ENCODE measurements around the gene PRDX2. TPM values are rescaled to one million over a fixed set of nuclear protein-coding genes. Genes with fewer than 3 reads are reported as not detected.
"Not testable (repeated sequence)": the region's sequence is repeated elsewhere in the genome, so short reads cannot be mapped to it uniquely, and the experiment has no call there.

The PRDX2 gene
- total RNA-seq: 186 and 250 TPM in 2 replicates

DNA sequence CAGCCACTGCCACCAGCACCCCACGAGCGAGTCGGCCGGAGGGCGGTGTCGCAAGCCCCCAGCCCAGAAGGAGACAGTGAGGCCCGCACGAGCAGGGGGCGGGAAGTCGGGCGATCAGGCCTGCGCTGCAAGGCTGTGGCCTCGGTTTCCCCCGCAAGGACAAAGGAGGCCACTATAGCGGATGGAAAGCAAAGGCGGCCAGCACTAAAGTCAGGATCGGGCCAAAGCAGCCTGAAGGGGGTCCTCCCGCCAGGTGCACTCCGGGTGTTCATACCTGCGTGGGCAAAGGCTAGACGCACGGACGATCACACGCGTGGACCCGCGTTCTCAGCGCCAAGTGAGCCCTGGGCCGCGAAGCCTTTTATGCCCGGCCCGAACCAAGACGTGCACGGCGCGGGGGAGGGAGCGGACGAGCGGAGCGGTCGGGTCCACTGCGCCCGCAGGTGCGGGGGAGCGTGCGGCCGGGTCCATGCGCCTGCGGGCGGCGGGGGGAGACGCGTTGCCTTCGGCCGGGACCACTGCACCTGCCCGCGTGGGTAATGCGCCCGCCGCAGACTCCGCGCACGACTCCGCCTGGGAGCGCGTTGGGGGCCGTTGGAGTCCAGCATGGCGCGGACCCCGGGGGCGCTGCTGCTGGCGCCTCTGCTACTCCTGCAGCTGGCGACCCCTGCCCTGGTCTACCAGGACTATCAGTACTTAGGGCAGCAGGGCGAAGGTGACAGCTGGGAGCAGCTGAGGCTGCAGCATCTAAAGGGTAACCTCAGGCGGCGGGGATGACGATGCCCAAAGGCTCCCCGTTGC lies at the start of gene PRDX2, which contains the start of gene THSD8:
Gene PRDX2 (minus strand): TSS at position 335 of the 801 bp plus-strand sequence. CDS start 539 bp downstream, outside the sequence.
Gene THSD8 (plus strand): TSS at position 604 of the 801 bp plus-strand sequence. CDS start 3 bp downstream, at position 607.
- no peak for DNase-seq (ENCODE audit: low read depth, low spot score)

- no peak for DNase-seq (ENCODE audit: low read depth, low spot score)
These were observed 45.8 kb upstream of the PRDX2 start for GRCh38 chr19:12847159-12848139.

DNA sequence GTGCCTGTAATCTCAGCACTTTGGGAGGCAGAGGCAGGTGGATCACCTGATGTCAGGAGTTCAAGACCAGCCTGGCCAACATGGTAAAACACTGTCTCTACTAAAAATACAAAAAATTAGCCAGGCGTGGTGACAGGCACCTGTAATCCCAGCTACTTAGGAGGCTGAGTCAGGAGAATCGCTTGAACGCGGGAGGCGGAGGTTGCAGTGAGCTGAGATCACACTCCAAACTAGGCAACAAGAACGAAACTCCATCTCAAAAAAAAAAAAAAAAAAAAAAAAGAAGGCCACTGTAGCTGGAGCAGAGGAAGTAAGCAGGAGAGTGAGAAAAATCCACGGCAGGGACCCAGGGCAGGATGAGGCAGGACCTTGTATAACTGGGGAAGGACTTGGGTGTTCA lies 45.0 kb upstream of the PRDX2 start:
- not testable (repeated sequence) for DNase-seq (ENCODE audit: low read depth, low spot score)

- no peak for DNase-seq (ENCODE audit: low read depth, low spot score)
These were observed 42.6 kb upstream of the PRDX2 start for GRCh38 chr19:12843999-12844732.

DNA sequence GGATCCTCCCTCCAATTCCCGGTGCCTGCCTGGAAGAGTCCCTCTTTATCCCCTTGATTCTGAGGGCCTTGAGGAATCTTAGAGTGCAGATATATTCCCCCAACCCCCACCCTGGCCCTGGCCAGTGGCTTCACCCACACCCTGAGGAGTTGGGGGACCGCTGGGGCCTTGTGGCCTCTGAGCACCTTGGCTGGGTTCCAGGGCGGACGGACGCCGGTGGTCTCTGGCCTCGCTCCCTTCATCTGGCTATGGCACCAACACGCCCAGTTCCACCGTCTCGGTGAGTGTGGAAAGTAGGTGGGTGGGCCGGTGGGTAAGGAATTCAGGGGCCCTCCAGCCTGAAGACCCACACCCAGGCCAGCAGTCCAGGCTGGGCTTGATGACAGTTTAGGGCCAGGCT lies 41.7 kb upstream of the PRDX2 start:
- no peak for DNase-seq (ENCODE audit: low read depth, low spot score)

GRCh38 chr19:12842511-12842910 lies 40.9 kb upstream of the PRDX2 start:
- no peak for DNase-seq (ENCODE audit: low read depth, low spot score)

- DNase-seq (ENCODE audit: low read depth, low spot score): no peak
These were observed 39.5 kb upstream of the PRDX2 start for GRCh38 chr19:12841094-12841493.

GRCh38 chr19:12840091-12841079 lies 38.8 kb upstream of the PRDX2 start:
- DNase-seq (ENCODE audit: low read depth, low spot score): no peak

DNA sequence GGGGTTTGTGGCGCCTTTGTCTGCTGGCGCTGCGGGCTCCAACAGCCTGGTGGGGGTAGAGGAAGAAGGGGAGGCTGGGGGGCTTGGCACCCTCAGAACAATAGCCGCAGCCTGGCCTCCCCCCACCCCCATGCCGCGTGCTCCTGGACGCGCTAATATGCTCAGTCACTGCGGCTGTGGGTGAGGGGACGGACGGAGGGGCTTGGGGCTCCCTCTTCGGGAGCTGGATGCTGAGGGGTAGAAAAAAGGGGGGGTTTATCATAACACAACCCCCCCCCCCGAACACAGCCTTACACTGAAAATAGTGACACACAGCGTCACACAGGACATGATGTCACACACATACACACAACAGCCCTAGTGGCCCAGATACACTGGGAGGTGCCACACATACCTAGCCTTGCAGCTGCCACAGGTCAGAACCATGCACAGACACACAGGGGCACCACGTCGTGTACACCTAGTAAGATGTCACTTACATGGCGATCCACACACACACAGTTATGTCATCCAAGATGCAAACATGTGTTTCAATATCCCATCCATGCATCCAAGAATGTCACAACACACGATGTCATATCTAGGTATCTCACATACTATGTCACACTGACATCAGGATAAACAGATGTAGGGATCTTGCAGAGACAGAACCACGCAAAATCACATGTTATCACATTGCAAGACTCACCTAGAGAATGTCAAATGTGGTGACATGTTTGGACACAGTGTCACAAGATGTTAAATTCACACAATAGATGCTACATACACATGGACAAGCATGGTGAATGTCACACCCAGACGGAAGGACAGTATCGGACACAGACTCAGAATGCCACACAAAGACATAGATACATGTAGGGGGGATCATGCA lies 37.5 kb upstream of the PRDX2 start:
- no peak for DNase-seq (ENCODE audit: low read depth, low spot score)

DNA sequence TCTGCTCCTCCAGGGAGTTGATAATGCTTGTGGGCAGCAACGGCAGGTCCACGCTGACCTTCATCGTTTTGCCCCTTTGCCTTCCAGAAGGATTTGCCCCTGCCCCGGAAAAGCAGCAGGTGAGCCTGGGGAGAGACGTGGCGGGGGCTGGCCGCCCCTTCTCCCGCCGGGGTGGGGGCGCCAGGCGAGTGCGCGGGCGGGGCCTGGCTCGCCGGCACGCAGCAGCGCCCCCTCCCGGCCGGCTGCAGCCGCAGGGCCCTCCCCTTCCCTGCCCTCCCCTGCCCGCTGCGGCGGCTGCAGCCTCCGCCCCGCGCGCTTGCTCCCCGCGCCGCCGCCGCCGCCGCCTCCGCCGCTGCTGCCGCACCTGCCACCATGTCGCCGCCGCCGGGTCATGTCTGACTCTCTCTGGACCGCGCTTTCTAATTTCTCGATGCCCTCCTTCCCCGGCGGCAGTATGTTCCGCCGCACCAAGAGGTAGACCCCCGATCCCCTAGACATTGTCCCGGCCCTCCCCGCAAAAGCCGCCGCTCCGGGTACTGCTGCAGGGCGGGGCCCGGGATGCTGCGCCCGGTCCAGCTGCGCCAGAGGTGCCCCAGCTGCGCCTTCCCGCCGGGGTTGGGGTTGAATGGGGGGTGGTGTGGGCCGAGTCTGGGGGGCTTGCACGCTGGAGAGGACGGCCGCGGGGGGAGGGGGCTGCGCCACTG lies 36.7 kb upstream of the PRDX2 start, which contains the start of gene MAST1:
Gene MAST1 (plus strand): TSS at position 334 of the 704 bp plus-strand sequence. CDS start 58 bp downstream, at position 392.
- no peak for DNase-seq (ENCODE audit: low read depth, low spot score)

- DNase-seq (ENCODE audit: low read depth, low spot score): no peak
These were observed 35.6 kb upstream of the PRDX2 start for GRCh38 chr19:12837225-12837624.

GRCh38 chr19:12836529-12836863 lies 34.9 kb upstream of the PRDX2 start:
- no peak for DNase-seq (ENCODE audit: low read depth, low spot score)

GRCh38 chr19:12834976-12835757 lies 33.6 kb upstream of the PRDX2 start:
- no peak for DNase-seq (ENCODE audit: low read depth, low spot score)

DNA sequence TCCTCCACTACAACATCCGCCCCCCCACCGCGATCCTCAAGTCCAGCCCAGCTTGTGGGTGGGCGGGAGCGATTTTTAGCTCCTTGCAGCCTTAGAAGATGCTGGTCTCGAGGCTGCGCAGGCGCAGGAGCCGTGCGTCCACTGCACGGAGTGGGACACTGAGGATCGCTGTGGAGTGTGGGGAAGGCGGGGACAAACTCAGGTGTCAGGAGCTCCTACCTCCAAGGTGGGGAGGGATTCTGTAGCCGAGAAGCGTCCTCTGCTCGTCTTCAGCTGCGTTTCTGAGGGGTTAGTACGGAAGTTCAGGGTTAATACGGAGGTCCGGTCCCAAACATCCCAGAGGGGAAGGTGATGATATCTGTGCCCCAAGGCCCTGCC lies 33.0 kb upstream of the PRDX2 start, which contains the start of gene RTBDN:
Gene RTBDN (minus strand): TSS at position 14 of the 378 bp plus-strand sequence. CDS start 4,600 bp downstream, outside the sequence.
- no peak for DNase-seq (ENCODE audit: low read depth, low spot score)

DNA sequence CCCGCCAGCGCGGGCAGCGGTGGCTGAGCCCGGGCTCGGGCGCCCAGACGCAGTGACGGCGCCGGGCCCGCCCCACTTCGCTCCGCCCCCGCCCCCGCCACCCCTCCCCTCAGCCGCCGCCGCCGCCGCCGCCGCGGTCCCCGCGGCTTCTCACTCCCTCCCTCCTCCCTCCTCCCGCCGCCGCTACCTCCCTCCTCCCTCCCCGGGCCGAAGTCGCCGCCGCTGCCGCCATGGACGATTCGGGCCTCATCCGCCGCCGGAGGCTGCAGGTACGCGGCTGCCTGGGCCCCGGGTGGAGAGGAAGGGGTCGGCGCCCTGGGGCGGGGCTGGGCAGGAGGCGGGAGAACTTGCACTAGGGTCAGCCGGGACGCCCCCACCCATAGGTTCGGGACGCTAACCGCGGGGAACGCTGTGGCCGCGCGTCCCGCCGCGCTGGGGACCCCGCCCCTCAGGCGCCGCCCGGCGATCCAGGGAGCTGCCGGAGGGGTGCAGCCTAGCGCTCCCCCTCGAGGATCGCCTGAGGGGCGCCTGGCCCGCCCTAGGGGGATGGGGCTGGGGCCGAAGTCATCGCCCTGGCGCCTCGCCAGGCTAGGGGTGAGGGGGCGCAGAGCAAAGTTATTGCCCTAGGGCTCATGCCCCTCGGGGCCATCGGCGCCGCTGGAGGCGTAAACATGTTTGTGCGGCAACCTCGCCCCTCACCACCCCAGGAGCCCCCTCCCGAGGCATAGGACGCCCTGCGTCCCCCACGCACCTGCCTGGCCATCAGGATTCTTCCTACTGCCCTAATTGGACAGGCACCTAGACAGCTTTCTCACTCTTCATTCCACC lies 32.4 kb upstream of the PRDX2 start:
- DNase-seq (ENCODE audit: low read depth, low spot score): no peak

GRCh38 chr19:12833418-12833737 lies 31.8 kb upstream of the PRDX2 start:
- DNase-seq (ENCODE audit: low read depth, low spot score): no peak

GRCh38 chr19:12828494-12828893 lies 26.9 kb upstream of the PRDX2 start:
- DNase-seq (ENCODE audit: low read depth, low spot score): no peak
